Osteocyte (in vitro differentiated cells): Measurements from ENCODE around the gene PRC1. TPM values are rescaled to one million over a fixed set of nuclear protein-coding genes. Genes with fewer than 3 reads are reported as not detected.

Experiments
- DNase-seq: peaks from one replicate; pipeline ENCODE4 v3.0.0; 2021; ENCODE audit warnings: mixed read lengths; ENCODE audit not compliant: unreplicated experiment; ENCODE audit errors: extremely low spot score
- H3K27ac Mint-ChIP-seq: one replicate; pipeline ENCODE4 v1.8.0; 2021; ENCODE audit warnings: mild to moderate bottlenecking, mixed read lengths; ENCODE audit not compliant: unreplicated experiment
- H3K27me3 Mint-ChIP-seq: one replicate; pipeline ENCODE4 v1.8.0; 2021; ENCODE audit warnings: mixed read lengths; ENCODE audit not compliant: unreplicated experiment
- H3K36me3 Mint-ChIP-seq: one replicate; pipeline ENCODE4 v1.8.0; 2021; ENCODE audit warnings: mixed read lengths; ENCODE audit not compliant: unreplicated experiment
- H3K4me1 Mint-ChIP-seq: one replicate; pipeline ENCODE4 v1.8.0; 2021; ENCODE audit warnings: mixed read lengths; ENCODE audit not compliant: unreplicated experiment
- H3K4me3 Mint-ChIP-seq: one replicate; pipeline ENCODE4 v1.8.0; 2021; ENCODE audit warnings: mild to moderate bottlenecking, moderate library complexity, mixed read lengths; ENCODE audit not compliant: unreplicated experiment
- H3K9me3 Mint-ChIP-seq: one replicate; pipeline ENCODE4 v1.8.0; 2021; ENCODE audit warnings: mixed read lengths; ENCODE audit not compliant: unreplicated experiment
- total RNA-seq: library from RNA; stranded (reverse); gene quantifications from 2 replicates; pipeline ENCODE4 v1.2.1, GENCODE V29; 2021
- TF ChIP-seq, protein P1 (sequence below): fragments of 200-600 bp; sonication (generic); IDR thresholded peaks from 2 replicates; pipeline ENCODE4 v1.5.0; 2021; ENCODE audit warnings: antibody characterized with exemption, mild to moderate bottlenecking, moderate library complexity

The PRC1 gene
- total RNA-seq, 1 donor from 2014 or later, result 33.9 TPM

DNA sequence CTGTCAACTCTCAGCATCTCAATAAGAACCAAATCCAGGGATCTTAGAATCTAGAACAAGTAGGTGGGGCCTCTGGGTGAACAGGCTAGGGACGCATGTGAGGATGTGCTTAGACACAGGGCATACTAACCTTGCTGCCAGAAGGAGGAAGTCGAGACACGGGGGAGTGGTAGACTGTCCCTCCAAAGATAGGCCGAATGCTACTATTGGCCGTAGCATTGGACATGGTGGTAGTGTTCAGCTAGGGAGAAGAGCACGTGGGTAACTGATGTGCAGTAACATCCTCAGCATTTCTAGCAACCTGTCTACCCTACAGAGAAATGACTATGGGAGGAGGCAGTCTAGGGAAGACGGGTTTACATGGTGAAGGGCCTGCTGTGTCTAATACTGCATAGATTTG is 24.1 kb downstream of the PRC1 start:
- H3K4me3 Mint-ChIP-seq, result no peak overlapping the region
- peaks cover 11% of the 10 kb centered on the region for H3K36me3 Mint-ChIP-seq

DNA sequence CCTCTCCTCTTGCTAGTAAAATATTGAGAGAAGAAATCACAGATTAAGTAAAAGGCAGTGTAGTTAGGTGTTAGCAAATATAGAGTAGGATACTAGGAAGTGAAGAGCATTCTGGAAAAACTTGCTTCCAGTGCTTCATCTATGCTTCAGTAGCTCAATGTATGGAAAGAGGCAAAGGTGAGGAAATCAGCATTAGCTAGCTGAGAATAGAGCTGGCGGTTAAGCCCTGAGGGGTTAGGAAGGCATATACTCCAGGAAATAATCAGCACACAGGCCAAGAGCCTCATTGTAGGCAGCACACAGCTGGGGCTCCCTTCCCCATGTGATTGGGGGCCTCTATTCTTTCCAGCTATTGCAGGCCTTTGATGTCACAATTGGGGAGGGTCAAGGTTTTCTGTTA is 25.9 kb downstream of the PRC1 start:
- Mint-ChIP-seq H3K4me1 (no peaks in the 10 kb centered on the region), H3K36me3 (peaks cover 6% of the 10 kb centered on the region), H3K27ac (no peak overlapping the region), H3K27me3 (no peaks in the 10 kb centered on the region), H3K4me3 (no peak overlapping the region), H3K9me3 (no peaks in the 10 kb centered on the region)
- DNase-seq, result no peak
- TF ChIP-seq, protein P1, sequence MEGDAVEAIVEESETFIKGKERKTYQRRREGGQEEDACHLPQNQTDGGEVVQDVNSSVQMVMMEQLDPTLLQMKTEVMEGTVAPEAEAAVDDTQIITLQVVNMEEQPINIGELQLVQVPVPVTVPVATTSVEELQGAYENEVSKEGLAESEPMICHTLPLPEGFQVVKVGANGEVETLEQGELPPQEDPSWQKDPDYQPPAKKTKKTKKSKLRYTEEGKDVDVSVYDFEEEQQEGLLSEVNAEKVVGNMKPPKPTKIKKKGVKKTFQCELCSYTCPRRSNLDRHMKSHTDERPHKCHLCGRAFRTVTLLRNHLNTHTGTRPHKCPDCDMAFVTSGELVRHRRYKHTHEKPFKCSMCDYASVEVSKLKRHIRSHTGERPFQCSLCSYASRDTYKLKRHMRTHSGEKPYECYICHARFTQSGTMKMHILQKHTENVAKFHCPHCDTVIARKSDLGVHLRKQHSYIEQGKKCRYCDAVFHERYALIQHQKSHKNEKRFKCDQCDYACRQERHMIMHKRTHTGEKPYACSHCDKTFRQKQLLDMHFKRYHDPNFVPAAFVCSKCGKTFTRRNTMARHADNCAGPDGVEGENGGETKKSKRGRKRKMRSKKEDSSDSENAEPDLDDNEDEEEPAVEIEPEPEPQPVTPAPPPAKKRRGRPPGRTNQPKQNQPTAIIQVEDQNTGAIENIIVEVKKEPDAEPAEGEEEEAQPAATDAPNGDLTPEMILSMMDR, result no peak

More for the DNA sequence above, 24.1 kb downstream of the PRC1 start:
- Mint-ChIP-seq H3K9me3 (no peaks in the 10 kb centered on the region), H3K4me1 (no peaks in the 10 kb centered on the region), H3K27me3 (no peaks in the 10 kb centered on the region), H3K27ac (no peak overlapping the region)
- TF ChIP-seq, protein P1, result no peak
- DNase-seq, result no peak

DNA sequence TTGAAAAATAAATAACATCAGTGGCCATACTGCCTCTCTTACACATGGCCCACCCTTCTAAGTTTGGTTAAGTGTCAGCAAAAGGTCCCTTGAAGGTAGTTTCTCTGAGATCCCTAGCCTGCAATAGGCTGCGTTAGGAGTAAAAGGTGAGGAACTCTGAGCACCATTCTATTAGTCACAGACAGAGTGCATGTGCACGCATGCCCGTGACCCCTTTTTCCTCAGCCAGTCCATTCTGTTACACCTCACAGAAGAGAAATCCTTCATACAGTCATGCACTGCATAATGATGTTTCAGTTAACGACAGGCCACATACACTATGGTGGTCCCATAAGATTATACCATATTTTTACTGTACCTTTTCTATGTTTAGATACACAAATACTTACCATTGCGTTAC is 27.1 kb downstream of the PRC1 start:
- TF ChIP-seq, protein P1, result no peak
- Mint-ChIP-seq H3K4me1 (no peaks in the 10 kb centered on the region), H3K36me3 (peaks cover 6% of the 10 kb centered on the region), H3K27ac (no peak overlapping the region), H3K27me3 (no peaks in the 10 kb centered on the region), H3K4me3 (no peak overlapping the region), H3K9me3 (no peaks in the 10 kb centered on the region)
- DNase-seq, result no peak

DNA sequence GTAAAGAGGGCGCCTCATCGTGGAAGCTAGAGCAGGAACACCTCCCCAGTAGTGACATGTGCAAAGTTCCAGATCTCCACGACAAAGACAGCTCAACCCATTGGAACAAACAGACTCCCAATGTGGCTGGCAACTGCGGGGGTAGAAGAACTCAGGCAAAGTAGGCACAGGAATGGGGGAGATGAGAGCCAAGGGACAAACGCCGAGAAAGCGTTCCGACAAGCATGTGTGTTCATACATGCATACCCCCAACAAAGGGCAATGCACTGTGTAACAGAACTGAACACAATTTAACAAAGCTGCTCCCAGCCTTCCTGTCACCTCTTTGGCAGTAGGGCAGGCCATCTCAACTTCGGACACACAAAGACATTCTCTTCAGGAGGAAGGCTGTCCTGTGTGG is 28.1 kb downstream of the PRC1 start:
- Mint-ChIP-seq H3K4me1 (no peaks in the 10 kb centered on the region), H3K36me3 (peaks cover 8% of the 10 kb centered on the region), H3K9me3 (no peaks in the 10 kb centered on the region)

DNA sequence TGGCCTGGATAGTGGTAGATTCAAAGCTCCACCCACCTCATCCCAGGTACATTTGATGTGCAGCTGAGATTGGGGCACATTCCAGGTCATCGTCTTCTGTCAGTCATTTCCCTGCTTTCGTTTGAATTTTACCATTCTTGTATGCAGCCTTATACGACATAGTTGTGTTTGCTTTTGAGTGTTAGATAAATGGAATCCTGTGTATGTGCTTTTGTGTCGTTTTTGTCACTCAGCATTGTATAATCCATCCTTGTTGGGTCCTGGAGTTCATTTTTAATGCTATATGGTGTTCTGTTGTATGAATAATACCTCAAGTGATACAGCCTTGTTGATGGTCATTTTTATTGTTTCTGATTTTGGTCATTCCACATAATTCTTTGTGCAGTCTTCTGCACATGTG is 32.3 kb downstream of the PRC1 start:
- H3K27me3 Mint-ChIP-seq, result no peaks in the 10 kb centered on the region
- H3K9me3 Mint-ChIP-seq, result no peaks in the 10 kb centered on the region
- peaks cover 8% of the 10 kb centered on the region for H3K4me1 Mint-ChIP-seq
- DNase-seq, result no peak
- H3K4me3 Mint-ChIP-seq, result no peak overlapping the region
- TF ChIP-seq, protein P1, result no peak
- no peak overlapping the region for H3K27ac Mint-ChIP-seq
- peaks cover 13% of the 10 kb centered on the region for H3K36me3 Mint-ChIP-seq

More for the DNA sequence above, 28.1 kb downstream of the PRC1 start:
- H3K4me3 Mint-ChIP-seq, result no peak overlapping the region
- no peak for DNase-seq
- TF ChIP-seq, protein P1, result no peak
- H3K27ac Mint-ChIP-seq, result no peak overlapping the region
- no peaks in the 10 kb centered on the region for H3K27me3 Mint-ChIP-seq
